Posterior cingulate gyrus (tissue), 11 donors: ENCODE data around the gene LONRF2.

Experiments
- DNase-seq, 10 donors: peaks; one replicate each; pipeline versions ENCODE4 v3.0.0 to v3.0.0-alpha.2; 2020 to 2021; ENCODE audit warnings: mixed read lengths in 3 of 10
- intact Hi-C: fragments of 100-400 bp; cut with DNase I; formaldehyde crosslinking; loops from one replicate; pipeline ENCODE4 v1.15.1; 2023

LONRF2 gene

GRCh38 chr2:100277540-100278207 lies 44.6 kb downstream of the LONRF2 start:
- no peak for DNase-seq
- intact Hi-C loops, result no loop called here

- intact Hi-C loops, result no loop called here
These were observed 45.6 kb downstream of the LONRF2 start for GRCh38 chr2:100276716-100277115.

GRCh38 chr2:100275200-100275589 lies 47.1 kb downstream of the LONRF2 start:
- no peak for DNase-seq
- intact Hi-C loops, result no loop called here

More at GRCh38 chr2:100276716-100277115, 45.6 kb downstream of the LONRF2 start:
- no peak for DNase-seq

DNA sequence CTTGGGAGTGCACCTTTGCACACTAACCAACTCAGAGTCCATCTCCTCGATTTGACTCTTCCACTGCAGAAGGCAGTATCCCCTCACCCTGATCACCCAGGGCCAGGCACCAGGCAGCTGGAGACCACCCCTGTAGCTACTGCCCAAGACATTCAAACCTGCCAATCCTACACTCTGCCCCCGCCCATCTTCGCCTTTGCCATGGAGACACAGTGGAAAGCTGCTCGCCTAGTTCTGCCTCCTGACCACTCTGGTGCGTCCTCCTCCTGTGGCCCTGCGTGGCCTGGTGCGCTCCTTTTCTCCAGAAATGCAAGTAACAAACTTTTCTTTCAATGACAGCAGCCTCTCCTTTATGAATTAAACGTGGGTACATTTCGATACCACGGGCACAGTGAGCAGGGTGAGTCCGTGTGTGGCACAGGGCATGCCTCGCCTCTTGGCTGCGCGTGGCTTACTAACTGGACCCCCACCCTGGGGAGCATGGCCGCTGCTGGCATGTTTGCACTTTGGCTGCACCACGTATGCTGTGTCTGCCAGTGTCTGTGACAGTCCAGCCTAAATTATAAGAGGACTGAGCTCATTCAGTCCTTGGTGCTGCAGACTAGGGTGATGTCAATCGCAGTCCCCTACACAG lies 47.6 kb downstream of the LONRF2 start:
- intact Hi-C loops, result no loop called here
- DNase-seq, result no peak

DNA sequence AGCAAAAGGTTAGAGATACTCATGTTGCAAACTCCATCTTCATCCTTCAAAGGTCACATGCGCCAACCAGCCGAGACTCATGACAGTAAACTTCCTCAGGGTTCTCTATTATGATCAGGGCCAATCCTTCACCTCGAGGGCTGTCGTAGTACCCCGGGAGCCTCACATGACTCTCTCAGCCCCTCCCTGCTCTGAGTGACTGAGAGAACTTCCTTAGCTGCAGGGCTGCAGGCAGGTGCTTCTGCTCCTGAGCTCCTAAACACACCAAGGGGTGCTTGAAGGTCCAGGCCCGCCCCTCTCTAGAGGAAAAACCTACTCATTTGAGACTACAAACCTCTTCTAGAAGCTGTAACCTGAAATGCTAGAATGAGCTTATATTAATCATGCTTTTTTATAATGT lies 48.2 kb downstream of the LONRF2 start:
- no peak for DNase-seq
- intact Hi-C loops, result no loop called here

DNA sequence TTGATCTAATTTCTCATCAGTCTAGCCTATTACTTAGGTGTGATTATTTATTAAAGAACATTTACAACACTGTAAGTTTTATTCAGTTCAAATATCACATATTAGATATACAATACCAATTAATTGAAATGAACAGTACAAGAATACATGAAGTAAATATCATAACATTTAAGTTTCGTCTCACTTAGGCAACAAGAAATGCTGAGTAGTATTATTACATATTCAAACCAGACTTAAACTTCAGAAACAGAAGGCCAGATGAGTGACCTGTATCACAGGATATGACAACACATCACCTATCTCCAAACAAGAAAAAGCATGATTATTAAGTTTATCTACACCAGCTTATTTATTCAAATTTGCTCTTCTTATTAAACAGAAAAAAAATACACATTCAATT lies 48.9 kb downstream of the LONRF2 start:
- intact Hi-C loops, result no loop called here
- no peak for DNase-seq

DNA sequence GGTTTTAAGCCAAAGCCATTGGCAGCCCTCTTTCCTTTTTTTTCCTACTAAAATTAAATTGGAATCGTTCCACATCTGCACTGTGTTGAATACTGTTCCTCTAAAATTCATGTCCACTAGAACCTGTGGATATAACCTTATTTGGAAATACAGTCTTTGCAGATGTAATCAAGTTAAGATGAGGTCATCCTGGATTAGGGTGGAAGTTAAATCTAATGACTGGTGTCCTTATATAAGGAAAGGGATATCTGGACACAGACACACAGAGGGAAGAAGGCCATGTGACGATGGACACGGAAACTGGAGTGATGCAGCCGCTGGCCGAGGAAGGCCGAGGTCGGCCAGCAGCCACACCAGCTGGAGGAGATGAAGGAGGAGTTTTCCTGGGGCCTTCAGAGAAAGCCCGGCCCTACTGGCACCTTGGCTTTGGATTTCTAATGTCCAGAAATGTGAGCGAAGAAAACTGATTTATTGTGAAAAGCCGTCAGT lies 49.4 kb downstream of the LONRF2 start:
- intact Hi-C loops, result no loop called here
- DNase-seq, result no peak

DNA sequence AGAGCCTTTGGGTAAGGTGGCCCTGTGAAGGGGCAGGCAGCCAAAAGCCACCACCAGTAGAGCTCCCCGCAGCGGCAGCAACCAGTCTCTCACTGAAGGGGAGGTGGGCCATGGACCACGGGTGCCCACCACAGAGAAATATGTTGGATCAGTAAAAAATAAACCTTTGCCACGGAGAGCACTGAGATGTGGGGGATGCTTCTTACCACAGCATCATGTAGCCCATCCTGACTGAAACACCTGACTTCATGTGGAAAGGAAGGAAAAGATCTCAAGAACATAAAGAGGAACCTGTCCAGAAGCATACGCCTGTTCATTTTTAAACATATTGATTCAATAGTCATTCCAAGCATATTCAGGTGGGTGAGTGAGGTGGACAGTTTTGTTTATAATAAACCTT lies 51.1 kb downstream of the LONRF2 start:
- DNase-seq, result no peak
- intact Hi-C loops, result no loop called here

GRCh38 chr2:100270381-100271146 lies 51.7 kb downstream of the LONRF2 start:
- intact Hi-C loops, result no loop called here
- DNase-seq, result no peak

- no peak for DNase-seq
- intact Hi-C loops, result no loop called here
These were observed 52.4 kb downstream of the LONRF2 start for GRCh38 chr2:100269889-100270288.

- intact Hi-C loops, result no loop called here
- no peak for DNase-seq
These were observed 53.3 kb downstream of the LONRF2 start for GRCh38 chr2:100268986-100269385.

GRCh38 chr2:100267751-100268150 lies 54.5 kb downstream of the LONRF2 start:
- DNase-seq, result no peak
- intact Hi-C loops, result no loop called here

- no peak for DNase-seq
- intact Hi-C loops, result no loop called here
These were observed 56.2 kb downstream of the LONRF2 start for GRCh38 chr2:100266126-100266525.

DNA sequence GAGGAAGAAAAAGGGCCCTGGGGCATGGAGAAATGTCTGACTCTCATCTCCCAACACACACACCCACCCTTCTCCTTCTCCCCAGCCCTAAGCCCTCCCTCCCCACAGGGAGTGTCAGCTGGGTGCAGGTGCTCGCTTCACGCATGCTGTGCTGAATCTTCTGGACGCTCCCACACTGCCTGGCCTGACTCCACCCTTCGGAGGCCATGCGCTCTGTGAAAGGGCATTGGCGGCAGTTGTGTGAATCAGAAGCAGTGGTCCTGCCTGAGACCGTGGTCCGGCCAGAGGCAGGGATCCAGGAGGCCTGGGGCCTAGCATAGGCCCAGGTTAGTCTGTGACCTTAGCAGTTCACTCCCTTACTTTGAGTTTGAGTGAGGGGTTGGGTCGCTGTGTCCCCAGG lies 57.1 kb downstream of the LONRF2 start:
- DNase-seq, result no peak
- intact Hi-C loops, result no loop called here

- DNase-seq, result no peak
- intact Hi-C loops, result no loop called here
These were observed 57.6 kb downstream of the LONRF2 start for GRCh38 chr2:100264651-100265050.

DNA sequence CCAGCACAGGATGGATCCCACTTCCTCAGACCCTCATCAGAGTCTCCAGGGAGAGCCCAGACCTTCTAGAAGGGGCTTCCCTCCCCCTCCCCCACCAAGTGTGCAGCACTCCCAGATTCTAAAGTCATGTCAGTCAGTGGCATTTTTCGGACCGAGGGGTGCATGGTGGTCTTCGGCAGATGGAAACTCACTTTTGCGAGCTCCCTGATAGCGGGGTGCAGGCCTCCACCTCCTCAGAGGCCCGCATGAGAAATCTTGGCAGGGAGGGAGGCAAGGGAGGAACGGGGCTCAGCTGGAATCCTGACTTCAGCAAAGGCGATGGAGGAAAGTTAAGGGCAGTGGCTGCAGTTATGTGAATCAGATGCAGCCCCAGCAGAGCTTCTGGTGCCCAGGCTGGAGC lies 58.2 kb downstream of the LONRF2 start:
- no peak for DNase-seq
- intact Hi-C loops, result no loop called here

DNA sequence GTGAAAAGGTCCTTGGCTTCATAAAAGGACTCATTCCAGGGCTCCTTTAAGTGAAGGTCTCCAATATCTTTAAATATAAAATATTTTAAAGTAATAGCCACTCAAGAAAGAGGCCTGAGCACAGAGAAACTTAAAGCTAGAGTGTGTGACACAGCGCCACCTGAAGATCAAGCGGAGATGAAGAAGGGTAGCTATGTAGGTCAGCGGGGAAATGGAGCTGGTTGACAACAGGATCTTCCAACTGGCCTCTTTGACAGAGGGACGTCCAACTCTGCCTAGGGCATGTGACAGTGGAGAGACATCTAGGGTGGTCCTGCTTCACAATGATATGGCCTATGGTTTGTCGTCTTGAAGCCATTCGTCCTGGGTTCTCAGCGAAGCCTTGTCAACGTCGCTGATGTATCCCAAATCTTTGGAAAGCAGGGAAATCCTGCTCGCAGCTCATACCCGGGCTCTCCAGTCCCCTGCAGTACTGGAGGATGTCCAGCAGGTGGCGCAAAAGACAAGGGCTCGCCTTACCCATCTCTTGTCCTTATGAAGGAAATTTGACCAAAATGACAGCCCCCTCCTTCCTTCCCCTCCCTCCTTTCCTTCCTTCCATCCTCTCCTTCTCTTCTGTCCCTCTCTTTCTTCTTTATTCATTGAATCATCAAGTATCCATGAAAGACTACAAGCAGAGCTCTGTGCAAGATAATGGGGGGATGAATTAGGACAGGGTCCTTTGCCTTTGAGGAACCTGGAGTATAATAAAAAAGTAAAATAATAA lies 59.6 kb downstream of the LONRF2 start:
- peak; percentile 66 to 97 (median 84) for DNase-seq
- intact Hi-C loops, result loop anchor here (1.0 kb wide), 1 partner anchor 119 kb away; no protein-coding TSS in a partner anchor

DNA sequence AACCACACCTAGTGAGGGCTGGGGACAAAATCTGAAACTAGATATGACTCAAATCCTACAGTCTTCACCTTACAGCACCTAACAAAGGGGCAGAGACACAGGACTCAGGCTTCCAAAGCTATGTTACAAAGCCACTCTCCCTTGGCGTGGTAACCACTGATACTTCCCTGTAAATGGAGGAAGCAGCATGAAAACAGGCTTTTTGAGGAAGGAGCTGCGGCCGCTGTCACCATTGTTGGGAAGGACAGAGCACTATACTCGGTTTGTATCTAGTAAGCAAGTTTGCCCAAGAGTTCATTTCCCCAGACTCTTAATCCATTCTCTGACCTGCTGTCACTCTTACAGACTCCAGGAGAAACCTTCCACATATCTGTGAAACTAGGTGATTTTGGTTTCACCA lies 60.3 kb downstream of the LONRF2 start:
- intact Hi-C loops, result no loop called here

GRCh38 chr2:100260712-100261620 lies 61.3 kb downstream of the LONRF2 start:
- intact Hi-C loops, result loop anchor here (1.0 kb wide), 1 partner anchor 702 kb away; no protein-coding TSS in a partner anchor
- peak; percentile 59 to 97 (median 80) for DNase-seq

More for the DNA sequence above, 60.3 kb downstream of the LONRF2 start:
- no peak for DNase-seq

DNA sequence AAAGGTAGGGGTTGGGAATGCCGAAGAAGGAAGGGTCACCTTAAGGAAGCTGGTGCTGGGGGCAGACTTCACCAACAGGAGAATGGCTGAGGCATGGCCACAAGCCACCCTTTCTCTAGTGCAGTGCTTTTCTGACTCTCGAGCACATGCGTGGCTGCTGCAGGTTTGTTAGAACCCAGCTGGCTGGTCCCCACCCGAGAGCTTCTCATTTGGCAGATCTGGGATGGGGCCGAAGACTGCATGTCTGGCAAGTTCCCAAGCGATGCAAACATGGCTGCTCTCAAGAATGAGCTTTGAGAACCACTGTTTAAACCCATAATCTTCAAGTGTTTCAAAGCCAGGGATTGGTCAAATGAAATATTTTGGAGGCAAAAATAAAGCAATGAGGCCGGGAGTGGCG lies 63.2 kb downstream of the LONRF2 start:
- intact Hi-C loops, result loop anchor here (5.0 kb wide), 1 partner anchor 532 kb away; no protein-coding TSS in a partner anchor
- no peak for DNase-seq
